Raji (cell line): Measurements from ENCODE around the gene AKIRIN1.

ENCODE experiments used
- POLR2A ChIP-seq: IDR thresholded peaks from 2 replicates; pipeline ENCODE4 v1.6.1; 2011; ENCODE audit warnings: low read depth, low read length, control low read depth; ENCODE audit not compliant: insufficient read depth

Gene AKIRIN1

DNA sequence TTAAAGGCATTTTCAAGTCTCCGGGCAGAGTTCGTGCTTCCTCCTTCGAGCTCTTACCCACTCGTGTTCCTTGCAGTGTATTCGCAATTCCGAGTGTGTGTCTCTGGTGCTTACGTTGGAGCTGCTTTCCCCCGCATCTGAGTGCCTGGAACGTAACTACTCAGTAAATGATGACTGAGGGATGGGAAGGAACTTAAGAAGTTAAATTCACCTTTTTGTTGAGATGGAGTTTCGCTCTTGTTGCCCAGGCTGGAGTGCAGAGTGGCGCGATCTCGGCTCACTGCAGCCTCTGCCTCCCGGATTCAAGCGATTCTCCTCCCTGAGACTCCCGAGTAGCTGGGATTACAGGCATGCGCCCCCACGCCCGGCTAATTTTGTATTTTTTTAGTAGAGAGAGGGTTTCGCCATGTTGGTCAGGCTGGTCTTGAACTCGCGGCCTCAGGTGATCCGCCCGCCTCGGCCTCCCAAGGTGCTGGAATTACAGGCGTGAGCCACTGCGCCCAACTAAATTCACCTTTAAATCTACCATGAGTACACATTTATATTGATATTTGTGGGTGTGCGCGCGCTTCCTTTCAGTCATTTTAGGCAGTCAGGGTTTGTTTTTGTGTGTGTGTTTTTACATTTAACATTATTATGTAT lies 35.9 kb downstream of the AKIRIN1 start:
- TF ChIP-seq POLR2A: no peak

DNA sequence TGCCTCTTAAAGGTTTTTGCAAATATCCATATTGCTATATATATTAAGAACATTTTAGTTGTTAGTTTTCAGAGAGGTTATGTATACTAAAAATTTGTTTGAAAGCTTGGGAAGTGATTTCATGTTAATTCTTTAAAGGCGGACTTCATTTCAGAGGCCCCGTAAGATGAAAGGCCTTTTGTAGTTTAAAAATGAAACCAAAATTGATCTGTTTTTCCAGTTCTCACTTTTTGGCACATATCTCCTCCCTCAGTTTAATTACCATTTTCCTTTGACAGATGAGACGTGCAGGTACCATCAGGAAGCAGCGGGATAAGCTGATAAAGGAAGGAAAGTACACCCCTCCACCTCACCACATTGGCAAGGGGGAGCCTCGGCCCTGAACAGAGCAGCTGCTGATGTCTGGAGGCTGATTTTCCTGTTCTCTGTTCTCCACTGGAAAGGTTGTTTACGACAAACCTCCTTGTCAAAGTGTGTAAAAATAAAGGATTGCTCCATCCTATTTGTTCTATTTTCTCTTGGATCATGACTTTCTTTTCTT lies 43.1 kb downstream of the AKIRIN1 start:
- TF ChIP-seq POLR2A: no peak

DNA sequence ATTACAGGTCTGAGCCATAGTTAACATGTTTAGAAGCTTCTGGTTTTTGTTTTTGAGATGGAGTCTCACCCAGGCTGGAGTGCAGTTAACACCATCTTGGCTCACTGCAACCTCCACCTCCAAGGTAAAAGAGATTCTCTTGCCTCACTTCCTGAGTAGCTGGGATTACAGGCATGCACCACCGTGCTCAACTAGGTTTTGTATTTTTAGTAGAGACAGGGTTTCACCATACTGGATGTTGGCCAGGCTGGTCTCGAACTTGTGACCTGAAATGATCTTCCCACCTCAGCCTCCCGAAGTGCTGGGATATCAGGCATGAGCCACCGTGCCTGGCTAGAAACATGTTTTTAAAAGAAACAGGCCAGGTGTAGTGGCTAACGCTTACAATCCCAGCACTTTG lies 45.6 kb downstream of the AKIRIN1 start:
- no peak for TF ChIP-seq POLR2A

DNA sequence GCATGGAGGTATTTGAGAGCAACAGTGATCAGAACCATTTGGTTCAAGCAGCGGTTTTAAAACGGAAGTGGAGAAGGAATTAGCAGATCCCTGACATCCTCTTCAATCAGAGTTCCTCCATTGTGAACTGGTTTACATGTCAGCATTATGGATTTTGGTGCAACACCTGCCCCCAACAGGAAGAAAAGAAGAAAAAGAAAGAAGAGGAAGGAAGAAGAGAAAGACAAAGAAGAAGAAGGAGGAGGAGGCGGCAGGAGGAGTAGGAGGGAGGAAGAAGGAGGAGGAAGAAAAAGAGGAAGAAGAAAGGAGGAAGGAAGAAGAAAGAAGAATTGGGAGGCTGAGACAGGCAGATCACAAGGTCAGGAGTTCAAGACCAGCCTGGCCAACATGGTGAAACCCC lies 52.4 kb downstream of the AKIRIN1 start:
- TF ChIP-seq POLR2A: no peak

DNA sequence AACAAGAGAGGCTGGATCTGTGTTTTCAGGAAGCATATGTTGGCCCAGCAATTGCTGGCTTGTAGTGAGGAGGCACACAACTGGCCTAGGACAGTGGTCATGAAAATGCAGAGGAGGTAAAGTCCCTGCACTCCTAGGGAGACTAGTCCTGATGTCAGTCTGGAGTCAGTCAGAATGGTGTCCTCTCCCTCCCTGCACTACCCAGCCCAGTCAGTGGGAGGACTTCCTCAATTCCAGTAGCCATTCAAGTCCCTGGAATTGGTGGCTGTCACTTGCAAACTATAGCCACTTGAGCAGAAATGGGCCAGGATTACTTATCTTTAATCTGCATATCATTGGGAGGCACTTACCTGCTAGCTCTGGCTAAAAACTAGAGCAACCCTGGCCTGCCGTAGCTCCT lies 53.7 kb downstream of the AKIRIN1 start:
- no peak for TF ChIP-seq POLR2A

DNA sequence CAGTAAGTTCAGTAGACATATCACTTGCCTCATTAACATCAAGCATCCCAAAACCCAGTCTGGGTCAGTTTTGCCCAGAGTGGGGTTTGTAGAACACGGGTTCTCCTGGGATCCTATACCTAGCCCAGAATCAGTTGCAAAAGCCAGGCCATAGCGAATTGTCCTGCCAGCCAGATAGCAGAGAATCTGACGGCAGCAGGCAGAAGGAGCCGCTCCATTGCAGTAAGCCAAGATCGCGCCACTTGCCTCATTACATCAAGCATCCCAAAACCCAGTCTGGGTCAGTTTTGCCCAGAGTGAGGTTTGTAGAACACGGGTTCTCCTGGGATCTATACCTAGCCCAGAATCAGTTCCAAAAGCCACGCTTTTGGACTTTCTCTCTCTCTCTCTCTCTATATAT lies 54.2 kb downstream of the AKIRIN1 start:
- TF ChIP-seq POLR2A: no peak

DNA sequence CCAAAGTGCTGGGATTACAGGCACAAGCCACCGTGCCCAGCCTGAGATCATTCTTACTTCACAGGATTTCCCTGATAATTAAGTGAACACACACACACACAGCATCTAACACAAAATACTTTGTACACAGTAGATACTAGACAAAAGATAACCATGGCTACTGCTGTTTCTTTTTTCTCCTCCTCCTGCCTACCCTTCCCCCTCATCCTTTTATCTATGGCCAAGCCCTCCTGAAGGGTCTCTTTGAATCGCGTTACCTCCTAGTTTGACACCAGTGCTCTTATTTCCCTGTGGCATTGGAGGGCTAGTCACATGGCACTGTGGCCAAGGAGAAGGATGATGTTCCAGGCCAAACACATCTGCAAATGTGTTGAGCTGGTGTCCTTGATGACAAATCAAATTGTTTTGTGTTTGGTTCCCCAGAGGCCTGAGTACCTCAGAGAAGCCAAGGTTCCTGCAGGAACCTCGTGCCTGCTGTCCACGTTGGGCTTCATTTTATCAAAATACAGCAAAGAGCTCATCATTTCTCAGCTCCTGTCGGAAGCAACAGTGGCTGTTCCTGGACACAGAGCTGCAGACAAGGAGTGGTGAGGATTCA lies 55.6 kb downstream of the AKIRIN1 start:
- TF ChIP-seq POLR2A: no peak

DNA sequence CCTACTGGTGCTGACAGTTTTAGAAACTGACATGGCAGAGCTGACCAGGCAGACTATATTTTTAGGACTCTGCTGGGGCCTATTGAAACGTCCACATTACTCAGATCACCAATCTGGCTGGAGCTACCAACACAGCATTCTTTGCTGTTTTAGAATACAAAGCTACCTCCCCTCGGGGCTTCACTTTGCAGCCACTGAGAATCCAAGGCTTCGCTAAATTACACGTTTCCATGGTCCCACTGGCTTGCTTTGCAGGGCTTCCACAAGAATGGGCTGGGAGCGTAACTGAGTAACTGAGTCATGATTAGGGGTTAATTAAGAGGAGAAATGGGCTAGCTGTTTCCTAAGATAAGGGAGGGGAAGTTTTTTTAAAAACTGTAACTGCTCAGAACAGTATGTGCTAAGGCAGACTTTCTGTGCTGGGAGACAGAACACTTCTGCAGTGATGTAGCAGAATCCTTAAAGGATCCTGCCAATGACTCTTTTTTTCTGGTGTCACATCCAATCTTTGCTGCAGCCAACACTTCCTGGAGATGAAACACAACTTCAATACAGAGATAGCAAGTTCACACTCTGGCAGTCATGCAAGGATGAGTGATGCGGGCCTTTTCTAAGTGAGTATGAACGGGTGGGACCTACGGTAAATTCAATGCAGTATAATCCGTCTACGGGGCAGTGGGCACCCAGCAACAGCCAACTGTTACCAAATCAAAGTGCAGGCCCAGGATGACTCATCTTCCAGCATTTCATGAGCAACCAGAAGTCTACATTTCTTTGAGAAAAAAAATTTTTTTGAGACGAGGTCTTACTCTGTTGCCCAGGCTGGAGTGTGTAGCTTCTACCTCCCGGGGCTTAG lies 56.5 kb downstream of the AKIRIN1 start:
- TF ChIP-seq POLR2A: no peak

DNA sequence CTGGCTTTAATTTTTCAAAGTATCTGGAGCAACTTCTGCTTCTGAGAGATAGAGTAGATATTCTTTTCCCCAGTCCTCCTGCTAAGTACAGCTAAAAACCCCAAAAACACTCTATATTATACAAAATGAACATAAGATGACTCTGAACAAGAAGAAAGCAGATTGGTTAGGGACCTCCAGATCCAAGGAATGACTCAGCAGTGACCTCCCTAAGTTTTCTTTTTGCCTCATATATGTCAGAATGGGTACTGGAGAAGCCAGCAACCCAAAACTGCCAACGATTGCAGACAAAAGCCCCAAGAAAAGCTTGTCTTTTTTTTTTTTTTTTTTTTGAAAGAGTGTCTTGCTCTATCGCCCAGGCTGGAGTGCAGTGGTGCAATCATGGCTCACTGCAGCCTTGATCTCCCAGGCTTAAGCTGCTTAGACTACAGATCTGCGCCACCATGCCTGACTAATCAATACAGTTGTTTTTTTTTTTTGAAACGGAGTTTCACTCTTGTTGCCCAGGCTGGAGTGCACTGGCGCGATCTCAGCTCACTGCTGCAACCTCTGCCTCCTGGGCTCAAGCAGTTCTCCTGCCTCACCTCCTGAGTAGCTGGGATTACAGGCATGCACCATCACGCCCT lies 57.8 kb downstream of the AKIRIN1 start:
- no peak for TF ChIP-seq POLR2A

DNA sequence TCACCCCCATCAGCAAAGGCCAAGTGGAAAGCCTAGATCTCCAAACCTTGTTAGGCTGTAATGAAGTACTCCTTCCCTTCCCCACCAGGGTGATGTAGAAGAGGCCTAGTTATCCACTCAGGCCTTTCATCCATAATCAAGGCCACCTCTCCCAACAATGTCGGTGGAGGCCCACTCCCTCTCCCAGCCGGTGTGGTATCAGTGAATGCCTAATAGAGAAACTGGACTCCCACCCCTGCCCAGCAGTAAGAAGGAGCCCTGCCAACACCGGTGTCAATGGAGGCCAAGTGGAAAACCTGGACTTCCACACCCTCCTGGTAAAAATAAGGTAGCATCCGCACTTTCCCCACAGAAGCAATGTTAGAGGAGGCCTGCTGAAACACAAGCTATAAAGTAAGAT lies 58.9 kb downstream of the AKIRIN1 start:
- no peak for TF ChIP-seq POLR2A

DNA sequence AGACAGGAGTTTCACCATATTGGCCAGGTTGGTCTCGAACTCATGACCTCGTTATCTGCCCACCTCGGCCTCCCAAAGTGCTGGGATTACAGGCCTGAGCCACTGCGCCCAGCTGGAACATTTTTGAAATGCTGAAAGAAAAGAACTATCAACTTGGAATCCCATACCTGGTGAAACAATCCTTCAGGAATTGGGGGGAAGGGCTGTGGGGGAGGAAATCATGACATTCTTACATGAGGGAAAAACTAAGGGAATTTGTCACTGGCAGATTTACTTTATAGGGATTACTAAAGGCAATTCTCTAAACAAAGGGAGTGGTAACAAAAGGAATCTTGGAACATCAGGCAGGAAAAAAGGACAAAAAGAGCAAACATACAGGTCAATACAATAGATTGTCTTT lies 60.9 kb downstream of the AKIRIN1 start:
- no peak for TF ChIP-seq POLR2A
